Activated CD4-positive, alpha-beta memory T cell treated with anti-CD3 and anti-CD28 coated beads for 36 hours (primary cell): ENCODE data around the gene TCERG1L. TPM values are rescaled to one million over a fixed set of nuclear protein-coding genes. Genes with fewer than 3 reads are reported as not detected.

Source experiments
- CTCF ChIA-PET: fragments of 350-600 bp; sonication (Branson Sonifier 250); formaldehyde crosslinking; loops from one replicate; lab custom pipeline; 2021; ENCODE audit warnings: antibody characterized with exemption, inconsistent platforms; lab: Charles Lee
- POLR2A ChIA-PET: fragments of 350-600 bp; sonication (Branson Sonifier 250); formaldehyde crosslinking; loops from one replicate; lab custom pipeline; 2021; ENCODE audit warnings: antibody characterized with exemption; lab: Charles Lee
- DNase-seq: peaks from one replicate; pipeline ENCODE4 v3.0.0-alpha.2; 2020
- H3K27ac Mint-ChIP-seq: one replicate; pipeline ENCODE4 v1.8.0; 2021; ENCODE audit warnings: mixed read lengths
- H3K27me3 Mint-ChIP-seq: one replicate; pipeline ENCODE4 v1.8.0; 2021; ENCODE audit warnings: mixed read lengths
- H3K36me3 Mint-ChIP-seq: one replicate; pipeline ENCODE4 v1.8.0; 2021; ENCODE audit warnings: mixed read lengths
- H3K4me1 Mint-ChIP-seq: one replicate; pipeline ENCODE4 v1.8.0; 2021; ENCODE audit warnings: low read depth, mixed read lengths
- H3K4me3 Mint-ChIP-seq: one replicate; pipeline ENCODE4 v1.8.0; 2021; ENCODE audit warnings: mild to moderate bottlenecking, mixed read lengths
- H3K9me3 Mint-ChIP-seq: one replicate; pipeline ENCODE4 v1.8.0; 2021; ENCODE audit warnings: mixed read lengths
- intact Hi-C: fragments of 100-400 bp; cut with micrococcal nuclease; formaldehyde crosslinking; loops from one replicate; pipeline ENCODE4 v1.15.1; 2023
- total RNA-seq, 2 experiments: library from RNA; stranded (reverse); gene quantifications; one replicate each; pipeline ENCODE4 v1.2.3, GENCODE V29; 2021

TCERG1L gene
- total RNA-seq, 2 experiments from 2014 or later: not detected

GRCh38 chr10:131116216-131116990 lies 195.1 kb downstream of the TCERG1L start:
- intact Hi-C loops: no loop called here
- no peak overlapping the region for H3K4me3 Mint-ChIP-seq
- no peaks in the 10 kb centered on the region for H3K4me1 Mint-ChIP-seq
- no peak overlapping the region for H3K27ac Mint-ChIP-seq
- POLR2A ChIA-PET: no interaction called here
- H3K9me3 Mint-ChIP-seq: no peaks in the 10 kb centered on the region
- no peaks in the 10 kb centered on the region for H3K27me3 Mint-ChIP-seq
- H3K36me3 Mint-ChIP-seq: no peaks in the 10 kb centered on the region
- CTCF ChIA-PET: no interaction called here
- DNase-seq: no peak

- intact Hi-C loops: no loop called here
- no peak for DNase-seq
- CTCF ChIA-PET: no interaction called here
- H3K4me3 Mint-ChIP-seq: no peak overlapping the region
- POLR2A ChIA-PET: no interaction called here
- no peaks in the 10 kb centered on the region for H3K9me3 Mint-ChIP-seq
- H3K4me1 Mint-ChIP-seq: no peaks in the 10 kb centered on the region
- H3K27ac Mint-ChIP-seq: no peak overlapping the region
- H3K36me3 Mint-ChIP-seq: no peaks in the 10 kb centered on the region
- no peaks in the 10 kb centered on the region for H3K27me3 Mint-ChIP-seq
These were observed 195.7 kb downstream of the TCERG1L start for GRCh38 chr10:131115801-131116200.

- H3K27me3 Mint-ChIP-seq: no peaks in the 10 kb centered on the region
- H3K9me3 Mint-ChIP-seq: no peaks in the 10 kb centered on the region
- no peak for DNase-seq
- H3K36me3 Mint-ChIP-seq: no peaks in the 10 kb centered on the region
- no peak overlapping the region for H3K4me3 Mint-ChIP-seq
- H3K27ac Mint-ChIP-seq: no peak overlapping the region
- no peaks in the 10 kb centered on the region for H3K4me1 Mint-ChIP-seq
- ChIA-PET CTCF (no interaction called here), POLR2A (no interaction called here)
- intact Hi-C loops: no loop called here
These were observed 196.2 kb downstream of the TCERG1L start for GRCh38 chr10:131115321-131115720.

GRCh38 chr10:131114846-131115245 lies 196.7 kb downstream of the TCERG1L start:
- Mint-ChIP-seq H3K36me3 (no peaks in the 10 kb centered on the region), H3K4me3 (no peak overlapping the region), H3K27me3 (no peaks in the 10 kb centered on the region), H3K27ac (no peak overlapping the region), H3K9me3 (no peaks in the 10 kb centered on the region), H3K4me1 (no peaks in the 10 kb centered on the region)
- no peak for DNase-seq
- POLR2A ChIA-PET: no interaction called here
- intact Hi-C loops: no loop called here
- CTCF ChIA-PET: no interaction called here

- DNase-seq: no peak
- intact Hi-C loops: no loop called here
- H3K27me3 Mint-ChIP-seq: no peaks in the 10 kb centered on the region
- no peaks in the 10 kb centered on the region for H3K4me1 Mint-ChIP-seq
- CTCF ChIA-PET: no interaction called here
- H3K9me3 Mint-ChIP-seq: no peaks in the 10 kb centered on the region
- H3K27ac Mint-ChIP-seq: no peak overlapping the region
- POLR2A ChIA-PET: no interaction called here
- no peaks in the 10 kb centered on the region for H3K36me3 Mint-ChIP-seq
- no peak overlapping the region for H3K4me3 Mint-ChIP-seq
These were observed 197.7 kb downstream of the TCERG1L start for GRCh38 chr10:131113709-131114291.

GRCh38 chr10:131113165-131113564 lies 198.4 kb downstream of the TCERG1L start:
- H3K27me3 Mint-ChIP-seq: no peaks in the 10 kb centered on the region
- no peak overlapping the region for H3K27ac Mint-ChIP-seq
- POLR2A ChIA-PET: no interaction called here
- H3K4me1 Mint-ChIP-seq: no peaks in the 10 kb centered on the region
- DNase-seq: no peak
- intact Hi-C loops: no loop called here
- H3K36me3 Mint-ChIP-seq: no peaks in the 10 kb centered on the region
- CTCF ChIA-PET: no interaction called here
- no peaks in the 10 kb centered on the region for H3K9me3 Mint-ChIP-seq
- no peak overlapping the region for H3K4me3 Mint-ChIP-seq

GRCh38 chr10:131112691-131113090 lies 198.8 kb downstream of the TCERG1L start:
- DNase-seq: no peak
- intact Hi-C loops: no loop called here
- Mint-ChIP-seq H3K4me1 (no peaks in the 10 kb centered on the region), H3K36me3 (no peaks in the 10 kb centered on the region), H3K9me3 (peaks cover 2% of the 10 kb centered on the region), H3K27ac (no peak overlapping the region), H3K4me3 (no peak overlapping the region), H3K27me3 (no peaks in the 10 kb centered on the region)
- CTCF ChIA-PET: no interaction called here
- POLR2A ChIA-PET: no interaction called here

- Mint-ChIP-seq H3K27me3 (no peaks in the 10 kb centered on the region), H3K27ac (no peak overlapping the region), H3K4me3 (no peak overlapping the region), H3K9me3 (peaks cover 4% of the 10 kb centered on the region), H3K4me1 (no peaks in the 10 kb centered on the region), H3K36me3 (no peaks in the 10 kb centered on the region)
- CTCF ChIA-PET: no interaction called here
- POLR2A ChIA-PET: no interaction called here
- no peak for DNase-seq
- intact Hi-C loops: no loop called here
These were observed 199.9 kb downstream of the TCERG1L start for GRCh38 chr10:131111471-131112080.

- intact Hi-C loops: no loop called here
- ChIA-PET CTCF (interaction anchor here (0.6 kb wide), 1 partner anchor 961 kb away, joined by 3 read pairs; no protein-coding TSS in a partner anchor), POLR2A (no interaction called here)
- DNase-seq: no peak
- Mint-ChIP-seq H3K4me3 (no peak overlapping the region), H3K36me3 (no peaks in the 10 kb centered on the region), H3K27ac (no peak overlapping the region), H3K27me3 (no peaks in the 10 kb centered on the region), H3K4me1 (no peaks in the 10 kb centered on the region), H3K9me3 (peaks cover 4% of the 10 kb centered on the region)
These were observed 200.5 kb downstream of the TCERG1L start for GRCh38 chr10:131111007-131111406.

GRCh38 chr10:131110241-131110783 lies 201.2 kb downstream of the TCERG1L start:
- no peaks in the 10 kb centered on the region for H3K27me3 Mint-ChIP-seq

GRCh38 chr10:131109726-131110125 lies 201.8 kb downstream of the TCERG1L start:
- Mint-ChIP-seq H3K4me3 (no peak overlapping the region), H3K27me3 (no peaks in the 10 kb centered on the region), H3K36me3 (no peaks in the 10 kb centered on the region), H3K9me3 (peaks cover 4% of the 10 kb centered on the region), H3K27ac (no peak overlapping the region), H3K4me1 (no peaks in the 10 kb centered on the region)
- DNase-seq: no peak
- CTCF ChIA-PET: no interaction called here
- intact Hi-C loops: no loop called here
- POLR2A ChIA-PET: no interaction called here

More at GRCh38 chr10:131110241-131110783, 201.2 kb downstream of the TCERG1L start:
- CTCF ChIA-PET: no interaction called here
- intact Hi-C loops: no loop called here
- Mint-ChIP-seq H3K27ac (no peak overlapping the region), H3K9me3 (peaks cover 4% of the 10 kb centered on the region), H3K4me3 (no peak overlapping the region), H3K4me1 (no peaks in the 10 kb centered on the region), H3K36me3 (no peaks in the 10 kb centered on the region)
- POLR2A ChIA-PET: no interaction called here
- no peak for DNase-seq

GRCh38 chr10:131109291-131109690 lies 202.2 kb downstream of the TCERG1L start:
- no peak overlapping the region for H3K4me3 Mint-ChIP-seq
- H3K9me3 Mint-ChIP-seq: peaks cover 4% of the 10 kb centered on the region
- intact Hi-C loops: no loop called here
- no peak overlapping the region for H3K27ac Mint-ChIP-seq
- H3K27me3 Mint-ChIP-seq: no peaks in the 10 kb centered on the region
- H3K36me3 Mint-ChIP-seq: no peaks in the 10 kb centered on the region
- ChIA-PET CTCF (no interaction called here), POLR2A (no interaction called here)
- H3K4me1 Mint-ChIP-seq: no peaks in the 10 kb centered on the region
- no peak for DNase-seq
